HFF-Myc (cell line): Measurements from ENCODE around the gene SPAG17.

Experiments
- DNase-seq: peaks from one replicate; pipeline ENCODE4 v3.0.0-alpha.2; 2011; ENCODE audit warnings: low read depth; ENCODE audit errors: extremely low read depth
- H3K4me3 ChIP-seq: replicated peaks from 2 replicates; pipeline ENCODE4 v1.5.1; 2011; ENCODE audit warnings: low read depth, mild to moderate bottlenecking, control low read depth, low read length
- TF ChIP-seq, protein P1 (sequence below): IDR thresholded peaks from 2 replicates; pipeline ENCODE4 v1.5.1; 2012; ENCODE audit warnings: mild to moderate bottlenecking, low read depth, low read length, control low read depth; ENCODE audit errors: missing control alignments

Gene SPAG17

DNA sequence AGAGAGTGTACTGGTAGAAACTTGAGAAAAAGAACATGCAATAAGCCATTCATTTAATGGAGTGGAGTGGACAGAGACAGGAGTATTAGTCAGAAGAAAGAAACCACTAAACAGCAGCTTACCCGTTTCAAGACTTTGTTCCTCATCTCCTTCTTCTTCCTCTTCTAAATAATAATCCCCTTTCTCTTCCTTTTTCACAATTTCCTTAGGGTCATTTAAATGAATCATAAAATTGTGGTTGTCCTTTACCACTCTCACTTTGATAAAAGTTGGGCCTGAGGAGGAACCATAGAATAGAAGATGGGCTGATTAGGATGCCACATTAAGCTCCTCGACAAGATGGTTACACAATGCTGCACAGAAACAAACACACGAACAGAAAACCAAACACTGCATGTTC, 145.9 kb downstream of the SPAG17 start:
- no peak overlapping the region for H3K4me3 ChIP-seq
- no peak for DNase-seq
- TF ChIP-seq, protein P1, sequence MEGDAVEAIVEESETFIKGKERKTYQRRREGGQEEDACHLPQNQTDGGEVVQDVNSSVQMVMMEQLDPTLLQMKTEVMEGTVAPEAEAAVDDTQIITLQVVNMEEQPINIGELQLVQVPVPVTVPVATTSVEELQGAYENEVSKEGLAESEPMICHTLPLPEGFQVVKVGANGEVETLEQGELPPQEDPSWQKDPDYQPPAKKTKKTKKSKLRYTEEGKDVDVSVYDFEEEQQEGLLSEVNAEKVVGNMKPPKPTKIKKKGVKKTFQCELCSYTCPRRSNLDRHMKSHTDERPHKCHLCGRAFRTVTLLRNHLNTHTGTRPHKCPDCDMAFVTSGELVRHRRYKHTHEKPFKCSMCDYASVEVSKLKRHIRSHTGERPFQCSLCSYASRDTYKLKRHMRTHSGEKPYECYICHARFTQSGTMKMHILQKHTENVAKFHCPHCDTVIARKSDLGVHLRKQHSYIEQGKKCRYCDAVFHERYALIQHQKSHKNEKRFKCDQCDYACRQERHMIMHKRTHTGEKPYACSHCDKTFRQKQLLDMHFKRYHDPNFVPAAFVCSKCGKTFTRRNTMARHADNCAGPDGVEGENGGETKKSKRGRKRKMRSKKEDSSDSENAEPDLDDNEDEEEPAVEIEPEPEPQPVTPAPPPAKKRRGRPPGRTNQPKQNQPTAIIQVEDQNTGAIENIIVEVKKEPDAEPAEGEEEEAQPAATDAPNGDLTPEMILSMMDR = no peak

DNA sequence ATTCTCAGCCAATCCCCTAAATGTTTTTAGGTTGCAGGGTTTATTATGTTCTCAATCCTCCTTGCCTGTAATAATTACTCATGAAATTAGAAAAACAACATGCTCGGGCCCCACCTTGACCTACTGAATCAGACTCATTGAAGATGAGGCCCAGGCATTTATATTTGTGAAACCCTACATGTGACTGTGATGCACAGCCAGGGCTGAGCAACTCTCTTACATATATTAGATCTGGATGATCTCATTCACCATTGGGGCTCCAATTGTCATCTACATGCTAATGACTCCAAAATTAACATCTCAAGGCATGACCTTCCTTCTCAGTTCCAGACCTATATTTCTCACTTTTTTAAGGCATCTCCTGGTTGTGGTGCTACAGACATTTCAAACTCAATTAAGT, 152.1 kb downstream of the SPAG17 start:
- TF ChIP-seq, protein P1 = no peak
- H3K4me3 ChIP-seq = no peak overlapping the region
- no peak for DNase-seq

DNA sequence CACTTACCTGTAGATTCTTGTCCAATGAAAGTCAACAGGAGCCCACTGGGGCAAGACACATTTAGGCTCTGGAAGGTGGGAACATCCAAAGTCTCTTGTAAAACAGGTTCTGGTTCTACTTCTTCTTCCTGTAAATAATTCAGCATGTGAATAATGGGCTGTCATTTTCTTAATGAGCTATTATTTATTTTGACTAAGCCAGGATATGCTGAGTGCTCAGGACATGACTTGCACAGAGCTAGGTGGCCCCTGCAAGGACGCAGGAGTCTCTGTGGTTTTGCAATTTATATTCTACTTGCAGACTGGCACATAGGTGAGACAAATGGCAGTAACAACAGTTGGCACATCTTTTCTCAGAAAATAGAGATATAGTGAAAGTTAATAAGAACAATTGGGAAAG, 156.8 kb downstream of the SPAG17 start:
- H3K4me3 ChIP-seq = no peak overlapping the region
- no peak for DNase-seq
- TF ChIP-seq, protein P1 = no peak

DNA sequence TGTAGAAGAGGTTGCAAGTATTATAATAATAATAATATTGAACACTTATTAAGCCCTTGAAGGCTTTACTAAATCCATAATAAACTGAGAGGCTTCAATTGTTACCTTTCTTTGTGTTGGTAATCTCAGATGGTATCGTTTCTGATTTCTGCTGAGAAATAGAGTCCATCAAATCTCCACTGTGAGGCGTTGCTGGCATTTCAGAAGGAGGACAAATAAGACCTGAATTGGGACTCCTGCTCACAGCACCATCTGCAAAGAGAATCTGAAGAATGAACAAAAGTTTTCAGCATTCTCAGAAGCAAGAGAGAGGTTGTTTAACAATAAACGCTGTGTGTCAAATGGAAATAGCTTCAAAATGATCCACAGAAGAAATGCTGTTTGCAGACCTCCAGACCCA, 161.8 kb downstream of the SPAG17 start:
- H3K4me3 ChIP-seq = no peak overlapping the region
- TF ChIP-seq, protein P1 = peak; percentile 5
- DNase-seq = peak; percentile 2

DNA sequence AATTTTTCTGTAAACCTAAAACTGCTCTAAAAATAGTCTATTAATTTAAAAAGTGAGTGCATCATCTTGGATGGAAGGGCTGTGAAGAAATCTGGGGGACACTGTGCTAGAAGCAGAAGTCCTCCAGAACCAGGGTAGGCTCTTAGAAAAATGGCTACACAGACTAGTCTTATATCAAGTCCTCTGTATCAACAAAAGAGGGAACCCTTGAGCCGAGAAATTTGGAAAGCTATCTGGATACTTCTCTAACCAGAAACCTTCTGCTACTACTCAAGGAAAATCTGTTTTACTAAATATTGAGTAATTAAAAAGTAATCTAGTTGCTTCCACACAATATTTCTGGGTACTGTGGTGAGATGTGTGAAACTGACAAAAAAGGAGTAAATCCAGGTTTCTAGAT, 163.4 kb downstream of the SPAG17 start:
- H3K4me3 ChIP-seq = no peak overlapping the region
- TF ChIP-seq, protein P1 = peak; percentile 12
- peak; percentile 9 for DNase-seq

DNA sequence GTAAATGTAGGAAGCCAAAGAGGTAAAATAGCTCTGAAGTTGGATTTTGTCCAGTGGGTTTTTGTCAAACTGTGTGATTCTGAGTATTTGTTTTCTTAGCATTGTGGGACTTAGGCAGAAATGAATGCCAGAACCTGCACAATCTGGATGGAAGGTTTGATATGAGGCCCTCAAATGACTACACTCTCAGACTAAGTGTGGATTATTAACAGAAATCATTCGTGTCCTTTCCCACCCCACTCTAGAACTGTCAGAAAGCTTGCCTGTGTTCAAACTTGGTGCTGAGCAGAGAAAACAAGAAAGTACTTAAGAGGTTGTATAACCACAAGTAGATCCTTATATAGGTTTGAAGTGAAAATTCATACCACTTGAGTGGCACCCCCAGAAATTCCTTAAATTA, 167.0 kb downstream of the SPAG17 start:
- DNase-seq = no peak
- TF ChIP-seq, protein P1 = no peak
- H3K4me3 ChIP-seq = no peak overlapping the region

DNA sequence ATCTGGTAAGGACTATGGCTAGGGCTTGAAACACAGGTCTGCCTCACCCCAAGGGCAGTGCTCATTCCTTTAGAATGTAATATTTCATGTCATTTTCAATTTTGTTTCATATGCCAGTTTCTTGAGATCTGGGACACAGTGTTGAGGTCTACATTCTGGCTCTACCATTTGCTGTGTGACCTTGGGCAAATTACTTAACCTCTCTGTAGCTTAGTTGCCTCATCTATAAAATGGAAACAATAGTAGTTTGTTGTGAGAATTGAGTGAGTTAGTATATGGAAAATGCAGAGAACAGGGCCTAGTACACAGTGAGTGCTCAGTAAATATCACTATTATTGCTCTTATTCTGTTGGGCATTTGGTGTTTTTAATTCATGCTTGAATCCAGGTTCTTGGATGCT, 171.1 kb downstream of the SPAG17 start:
- H3K4me3 ChIP-seq = no peak overlapping the region
- TF ChIP-seq, protein P1 = no peak
- no peak for DNase-seq
